ENCODE data around the gene RAP1A. TPM values are rescaled to one million over a fixed set of nuclear protein-coding genes. Genes with fewer than 3 reads are reported as not detected.
"Not testable (repeated sequence)": the region's sequence is repeated elsewhere in the genome, so short reads cannot be mapped to it uniquely, and the experiment has no call there.

The RAP1A gene
- total RNA-seq, 2 donors from 2014 or later: 82.3 to 113 TPM

DNA sequence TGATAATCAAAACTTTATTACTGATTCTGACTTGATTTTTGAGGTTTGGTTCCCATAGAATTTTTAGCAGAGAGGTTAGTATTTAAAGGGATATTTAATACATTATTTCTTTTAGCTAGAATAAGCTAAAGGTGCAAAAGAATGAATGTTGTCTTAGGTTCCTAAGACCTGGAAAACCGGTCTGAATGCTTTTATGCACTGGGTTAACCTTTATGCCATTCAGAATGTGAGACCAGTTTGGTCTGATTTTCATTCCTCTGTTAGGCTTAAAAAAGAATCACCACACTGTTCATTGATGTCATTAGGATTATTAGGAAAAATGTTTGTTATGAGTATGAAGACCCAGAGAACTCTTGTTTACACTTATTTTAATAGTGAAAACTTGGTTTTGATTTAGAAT lies 30.1 kb downstream of the RAP1A start:
- peak; percentile 24 for ATAC-seq
- intact Hi-C loops (cut with DNase I, micrococcal nuclease): loop anchor here in 1 of 2 donors (10.0 kb wide), 1 partner anchor 95 kb away; no protein-coding TSS in a partner anchor
- no peak for DNase-seq

- DNase-seq (no peak), ATAC-seq (no peak)
- intact Hi-C loops (cut with DNase I, micrococcal nuclease): loop anchor here in 1 of 2 donors (10.0 kb wide), 1 partner anchor 91 kb away; no protein-coding TSS in a partner anchor
Measured at GRCh38 chr1:111653709-111654108, 34.1 kb downstream of the RAP1A start.

- ATAC-seq (no peak), DNase-seq (no peak)
- intact Hi-C loops (cut with DNase I, micrococcal nuclease): loop anchor here in 1 of 2 donors (5.0 to 10.0 kb wide), 2 partner anchors 90 to 148 kb away; no protein-coding TSS in a partner anchor
Measured at GRCh38 chr1:111654839-111655238, 35.2 kb downstream of the RAP1A start.

DNA sequence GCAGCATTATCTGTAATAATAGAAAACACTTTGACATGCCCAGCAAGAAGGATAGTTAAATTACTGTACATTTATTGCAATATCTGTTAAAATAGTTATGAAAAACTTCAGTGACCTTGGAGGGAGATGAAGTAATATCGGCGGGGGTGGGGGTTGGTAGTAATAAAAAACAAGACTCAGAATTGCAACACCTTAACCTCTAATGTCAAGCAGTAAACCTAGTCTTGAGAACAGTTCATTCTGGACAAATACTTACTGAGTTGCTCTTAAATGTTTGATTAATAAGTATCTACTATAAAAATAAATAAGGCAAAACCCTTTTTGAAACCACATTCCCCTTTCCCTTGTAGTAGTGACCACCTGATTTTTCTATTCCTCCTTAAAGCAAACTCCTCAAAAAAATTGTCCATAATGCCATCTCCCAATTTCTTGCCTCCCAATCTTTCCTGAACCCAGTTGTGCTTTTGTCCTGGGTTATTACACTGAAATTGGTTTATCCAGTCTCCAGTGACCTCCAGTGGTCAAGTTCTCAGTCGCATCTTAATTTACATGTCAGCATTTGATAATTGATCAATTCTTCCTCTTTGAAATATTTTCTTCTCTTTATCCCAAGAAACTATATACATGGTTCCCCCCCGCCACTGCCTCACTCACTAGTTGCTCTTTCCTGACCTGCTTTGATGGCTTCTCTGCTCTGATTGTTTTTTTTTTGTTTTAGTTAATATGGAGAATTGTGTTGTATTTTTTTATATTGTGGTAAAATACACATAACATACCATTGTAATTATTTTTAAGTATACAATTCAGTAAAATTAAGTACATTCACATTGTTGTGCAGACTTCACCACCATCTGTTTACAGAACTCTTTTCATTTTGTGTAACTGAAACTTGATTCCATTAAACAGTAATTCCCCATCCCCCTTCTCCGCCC lies 36.8 kb downstream of the RAP1A start:
- intact Hi-C loops (cut with DNase I, micrococcal nuclease): loop anchor here in 1 of 2 donors (5.0 to 10.0 kb wide), 2 partner anchors 88 to 149 kb away; no protein-coding TSS in a partner anchor
- DNase-seq (no peak), ATAC-seq (peak; percentile 31)

DNA sequence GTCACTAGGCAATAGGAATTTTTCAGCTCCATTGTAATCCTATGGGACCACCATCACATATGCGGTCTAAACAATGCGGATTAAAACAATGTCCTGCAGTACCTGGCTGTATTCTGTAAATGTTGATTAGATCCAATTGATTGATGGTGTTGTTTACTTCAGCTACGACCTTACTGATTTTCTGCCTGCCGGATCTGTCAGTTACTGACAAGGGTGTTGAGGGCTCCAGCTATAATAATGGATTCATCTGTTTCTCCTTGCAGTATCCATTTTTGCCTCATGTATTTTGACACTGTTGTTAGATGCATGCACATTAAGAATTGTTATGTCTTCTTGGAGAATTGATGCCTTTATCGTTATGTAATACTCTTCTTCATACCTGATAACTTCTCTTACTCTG lies 39.0 kb downstream of the RAP1A start:
- intact Hi-C loops (cut with DNase I, micrococcal nuclease): loop anchor here in 1 of 2 donors (5.0 to 10.0 kb wide), 2 partner anchors 86 to 151 kb away; no protein-coding TSS in a partner anchor
- no peak for ATAC-seq
- no peak for DNase-seq

DNA sequence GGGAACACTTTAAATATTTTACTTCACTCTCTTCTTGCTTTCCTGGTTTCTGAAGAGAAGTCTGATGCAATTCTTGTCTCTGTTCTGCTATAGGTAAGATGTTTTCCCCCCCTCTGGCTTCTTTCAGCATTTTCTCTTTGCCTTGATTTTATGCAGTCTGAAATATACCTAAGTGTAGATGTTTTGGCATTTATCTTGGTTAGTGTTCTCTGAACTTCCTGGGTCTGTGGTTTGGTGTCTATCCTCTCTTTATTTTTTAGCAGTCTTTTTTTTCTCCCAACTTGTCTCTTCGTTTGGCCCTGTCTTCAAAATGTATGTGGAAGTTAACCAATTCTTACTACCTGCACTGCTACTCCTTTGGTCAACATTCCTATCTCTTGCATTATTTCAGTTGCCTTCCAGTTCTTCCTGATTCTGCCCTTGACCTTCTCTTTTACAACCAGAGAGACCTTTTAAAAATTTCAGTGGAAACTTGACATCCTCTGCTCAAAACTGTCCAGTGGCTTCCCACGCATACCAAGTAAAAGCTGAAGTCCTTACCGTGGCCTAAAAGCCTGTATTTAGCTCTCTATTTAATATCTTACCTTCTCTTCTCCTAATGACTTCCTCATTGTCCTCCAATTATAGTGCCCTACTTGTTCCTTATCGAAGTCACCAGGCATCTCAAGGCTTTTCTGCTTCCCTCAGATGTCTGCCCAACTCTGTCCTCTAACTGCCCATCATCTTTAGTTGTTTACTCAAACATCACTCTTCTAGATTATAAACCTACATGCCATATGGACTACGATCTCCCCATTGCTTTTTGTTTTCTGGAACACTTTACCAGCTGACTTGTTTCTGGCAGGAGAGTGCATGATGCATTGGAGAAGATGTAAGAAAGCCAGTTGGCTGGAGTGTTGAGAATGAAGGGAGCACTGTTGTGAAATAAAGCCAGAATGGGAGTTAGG lies 40.9 kb downstream of the RAP1A start:
- DNase-seq (no peak), ATAC-seq (peak; percentile 86)
- intact Hi-C loops (cut with DNase I, micrococcal nuclease): no loop called here

DNA sequence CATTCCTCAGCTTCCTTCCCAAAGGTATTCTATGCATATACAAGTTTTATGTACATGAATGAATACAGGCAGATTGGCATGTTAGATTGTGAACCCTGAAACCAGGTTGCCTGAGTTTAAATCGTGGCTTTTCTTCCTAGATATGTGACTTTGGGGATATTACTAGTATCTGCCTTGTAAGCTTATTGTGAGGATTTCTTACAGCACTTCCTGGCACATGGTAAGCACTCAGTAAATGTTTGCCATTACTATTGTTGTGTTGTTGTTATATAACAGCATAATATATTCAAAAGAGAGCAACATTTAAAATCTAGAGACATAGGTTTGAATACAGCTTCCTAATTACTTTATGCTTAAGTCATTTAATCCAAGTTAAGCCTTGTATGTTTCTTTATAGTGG lies 45.1 kb downstream of the RAP1A start:
- intact Hi-C loops (cut with DNase I, micrococcal nuclease): no loop called here
- ATAC-seq: no peak

GRCh38 chr1:111665497-111665896 lies 45.9 kb downstream of the RAP1A start:
- DNase-seq (no peak), ATAC-seq (no peak)
- intact Hi-C loops (cut with DNase I, micrococcal nuclease): no loop called here

More for the DNA sequence above, 45.1 kb downstream of the RAP1A start:
- no peak for DNase-seq

DNA sequence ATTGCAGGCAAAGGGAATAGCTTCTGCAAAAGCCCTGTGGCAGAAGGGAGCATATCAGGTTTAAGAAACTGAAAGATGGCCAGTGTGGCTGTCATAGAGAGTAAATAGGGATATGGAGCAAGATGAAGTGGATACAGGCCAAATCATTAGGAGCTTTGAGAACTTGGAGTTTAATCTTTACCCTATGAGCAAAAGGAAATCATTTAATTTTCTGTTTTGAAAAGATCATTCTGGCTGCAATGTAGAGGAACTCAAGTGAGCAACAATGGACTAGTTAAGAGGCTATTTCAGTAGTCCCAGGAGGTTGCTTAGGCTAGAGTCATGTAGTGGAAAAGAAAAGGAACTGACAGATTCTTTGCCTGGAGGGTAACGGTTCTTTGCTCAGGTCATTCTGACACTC lies 47.2 kb downstream of the RAP1A start:
- no peak for ATAC-seq
- intact Hi-C loops (cut with DNase I, micrococcal nuclease): no loop called here
- no peak for DNase-seq

DNA sequence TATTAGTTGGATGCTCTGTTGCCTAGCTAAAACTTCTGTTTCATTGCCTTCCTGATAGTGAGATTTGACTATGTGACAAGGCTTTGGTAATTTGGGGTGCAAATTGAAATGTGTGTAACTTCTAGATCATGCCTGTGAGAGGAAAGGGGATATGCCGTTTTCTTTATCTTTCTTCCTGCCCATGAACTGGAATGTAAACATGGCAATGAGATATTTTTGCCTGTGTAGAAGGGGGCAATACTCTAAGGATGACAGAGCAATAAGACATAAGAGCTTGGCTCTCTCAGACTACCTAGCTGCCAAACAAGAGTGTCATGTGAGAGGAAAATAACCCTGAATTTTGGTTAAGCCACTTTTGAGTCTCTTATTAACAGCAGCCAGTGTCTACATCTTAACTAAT lies 49.7 kb downstream of the RAP1A start:
- DNase-seq (no peak), ATAC-seq (no peak)
- intact Hi-C loops (cut with DNase I, micrococcal nuclease): no loop called here

DNA sequence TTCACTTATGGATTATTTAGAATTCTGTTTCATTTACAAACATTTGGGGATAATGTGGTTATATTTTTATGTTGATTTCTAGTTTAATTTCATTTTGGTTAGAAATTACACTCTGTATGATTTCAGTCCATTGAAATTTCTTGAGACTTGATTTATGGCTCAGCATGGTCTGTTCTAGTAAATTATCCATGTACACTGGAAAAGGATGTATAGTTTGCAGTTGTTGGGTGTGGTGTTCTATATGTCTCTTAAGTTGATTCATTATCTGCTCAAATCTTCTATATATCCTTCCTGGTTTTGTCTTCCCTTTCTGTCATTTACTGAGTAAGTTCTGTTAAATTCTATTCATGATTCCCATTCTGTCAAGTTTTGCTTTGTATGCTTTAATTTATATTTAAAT lies 52.3 kb downstream of the RAP1A start:
- intact Hi-C loops (cut with DNase I, micrococcal nuclease): no loop called here
- peak; percentile 64 for ATAC-seq
- no peak for DNase-seq

GRCh38 chr1:111672331-111672730 lies 52.7 kb downstream of the RAP1A start:
- intact Hi-C loops (cut with DNase I, micrococcal nuclease): no loop called here
- no peak for DNase-seq
- ATAC-seq: no peak

DNA sequence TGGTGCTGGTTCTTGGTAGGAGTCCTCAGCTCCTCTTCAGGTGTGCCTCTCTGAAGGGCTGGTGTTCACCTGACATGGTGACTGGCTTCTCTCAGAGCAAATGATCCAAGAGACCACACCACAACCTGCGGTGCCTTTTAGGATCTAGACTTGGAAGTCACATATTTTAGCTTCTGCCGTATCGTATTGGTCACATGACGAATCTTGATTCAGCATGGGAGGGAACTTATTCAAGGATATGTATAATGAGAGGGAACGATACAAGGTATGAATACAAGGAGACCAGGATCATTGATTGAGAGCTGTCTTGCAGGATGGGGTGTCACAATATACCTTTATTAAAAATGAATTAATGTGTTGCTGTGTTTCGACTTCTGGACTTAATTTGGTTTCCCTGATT lies 58.0 kb downstream of the RAP1A start:
- intact Hi-C loops (cut with DNase I, micrococcal nuclease): no loop called here
- DNase-seq: no peak
- ATAC-seq: no peak

- DNase-seq (no peak), ATAC-seq (no peak)
- intact Hi-C loops (cut with DNase I, micrococcal nuclease): no loop called here
Measured at GRCh38 chr1:111679541-111679940, 60.0 kb downstream of the RAP1A start.

GRCh38 chr1:111680212-111680800 lies 60.7 kb downstream of the RAP1A start:
- intact Hi-C loops (cut with DNase I, micrococcal nuclease); DNase-seq; ATAC-seq: not testable (repeated sequence)

GRCh38 chr1:111685293-111686153 lies 65.9 kb downstream of the RAP1A start:
- DNase-seq; intact Hi-C loops (cut with DNase I, micrococcal nuclease); ATAC-seq: not testable (repeated sequence)

GRCh38 chr1:111690306-111690617 lies 70.7 kb downstream of the RAP1A start:
- DNase-seq: peak; percentile 26 to 51
- ATAC-seq: no peak
- intact Hi-C loops (cut with DNase I, micrococcal nuclease): no loop called here

- ATAC-seq (no peak), DNase-seq (no peak)
- intact Hi-C loops (cut with DNase I, micrococcal nuclease): no loop called here
Measured at GRCh38 chr1:111691886-111692285, 72.3 kb downstream of the RAP1A start.

Measured in left colon (tissue), 2 donors.